HG03196 (cell line): Measurements from ENCODE around the gene TKT.

ENCODE experiments used
- ATAC-seq: cut with Tn5 transposase; IDR thresholded peaks from one replicate; pipeline ENCODE4 v1.9.1; 2021; ENCODE audit not compliant: unreplicated experiment

The TKT gene

DNA sequence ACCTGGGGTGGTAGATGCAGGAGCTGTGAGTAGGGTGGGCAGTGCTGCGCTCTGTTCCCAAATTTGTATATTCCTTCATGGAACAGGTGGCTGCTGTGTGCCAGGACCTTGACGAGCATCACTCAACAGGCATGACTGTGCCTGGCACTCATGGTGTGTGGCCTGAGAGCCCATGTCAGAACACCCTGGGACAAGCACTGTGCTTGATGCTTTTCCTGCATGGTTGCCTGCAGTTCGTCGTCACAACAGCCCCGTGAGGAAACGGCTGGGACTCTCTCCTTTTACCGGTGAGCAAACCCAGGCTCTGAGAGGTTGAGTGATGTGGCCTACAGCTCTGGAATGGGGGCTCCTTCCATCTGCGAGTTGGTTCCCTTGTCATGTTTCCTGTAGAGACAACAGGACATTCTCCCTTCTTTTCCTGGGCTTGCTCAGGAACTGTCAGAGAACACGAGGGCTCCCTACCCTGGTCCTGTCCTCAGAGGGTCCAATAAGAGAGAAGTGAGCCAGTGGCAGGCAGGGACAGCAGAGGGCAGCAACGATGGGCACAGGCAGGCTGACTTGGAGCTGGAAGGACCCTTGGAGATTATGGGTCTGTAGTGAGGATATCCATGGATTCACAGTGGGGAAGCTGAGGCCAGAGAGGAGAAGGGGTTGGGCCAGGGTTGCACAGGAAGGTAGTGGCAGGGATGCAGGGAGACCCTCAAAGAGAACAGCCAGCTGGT, 57.4 kb downstream of the TKT start:
- ATAC-seq = no peak

DNA sequence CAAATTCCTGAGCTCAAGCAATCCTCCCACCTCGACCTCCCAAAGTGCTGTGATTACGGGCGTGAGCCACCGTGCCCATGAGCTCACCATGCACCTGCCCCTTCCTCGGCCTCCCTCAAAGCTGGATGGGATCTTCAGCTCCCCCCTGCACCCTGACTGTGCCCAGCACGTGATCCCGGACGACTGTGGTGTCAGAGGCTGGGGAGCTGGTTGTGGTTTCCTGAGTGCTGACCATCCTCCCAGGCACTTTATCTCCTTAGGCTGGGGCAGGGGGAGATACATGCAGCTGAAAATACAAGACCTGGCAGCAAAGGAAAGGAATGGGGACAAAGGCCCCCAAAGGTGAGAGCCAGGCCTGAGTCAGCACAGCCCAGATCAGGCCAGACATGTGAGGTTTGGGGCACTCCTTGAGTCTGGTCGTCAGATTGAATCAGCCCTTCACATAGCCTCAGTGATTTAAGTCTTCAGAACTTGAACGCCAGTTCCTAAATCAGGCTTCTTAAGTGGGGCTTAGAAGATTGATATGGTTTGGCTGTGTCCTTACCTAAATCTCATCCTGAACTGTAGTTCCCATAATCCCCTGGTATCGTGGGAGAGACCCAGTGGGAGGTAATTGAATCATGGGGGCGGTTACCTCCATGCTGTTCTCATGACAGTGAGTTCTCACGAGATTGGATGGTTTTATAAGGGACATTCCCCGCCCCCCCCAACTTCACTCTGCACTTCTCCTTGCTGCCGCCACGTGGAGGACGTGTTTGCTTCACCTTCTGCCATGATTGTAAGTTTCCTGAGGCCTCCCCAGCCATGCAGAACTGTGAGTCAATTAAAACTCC, 59.0 kb downstream of the TKT start:
- ATAC-seq = no peak

DNA sequence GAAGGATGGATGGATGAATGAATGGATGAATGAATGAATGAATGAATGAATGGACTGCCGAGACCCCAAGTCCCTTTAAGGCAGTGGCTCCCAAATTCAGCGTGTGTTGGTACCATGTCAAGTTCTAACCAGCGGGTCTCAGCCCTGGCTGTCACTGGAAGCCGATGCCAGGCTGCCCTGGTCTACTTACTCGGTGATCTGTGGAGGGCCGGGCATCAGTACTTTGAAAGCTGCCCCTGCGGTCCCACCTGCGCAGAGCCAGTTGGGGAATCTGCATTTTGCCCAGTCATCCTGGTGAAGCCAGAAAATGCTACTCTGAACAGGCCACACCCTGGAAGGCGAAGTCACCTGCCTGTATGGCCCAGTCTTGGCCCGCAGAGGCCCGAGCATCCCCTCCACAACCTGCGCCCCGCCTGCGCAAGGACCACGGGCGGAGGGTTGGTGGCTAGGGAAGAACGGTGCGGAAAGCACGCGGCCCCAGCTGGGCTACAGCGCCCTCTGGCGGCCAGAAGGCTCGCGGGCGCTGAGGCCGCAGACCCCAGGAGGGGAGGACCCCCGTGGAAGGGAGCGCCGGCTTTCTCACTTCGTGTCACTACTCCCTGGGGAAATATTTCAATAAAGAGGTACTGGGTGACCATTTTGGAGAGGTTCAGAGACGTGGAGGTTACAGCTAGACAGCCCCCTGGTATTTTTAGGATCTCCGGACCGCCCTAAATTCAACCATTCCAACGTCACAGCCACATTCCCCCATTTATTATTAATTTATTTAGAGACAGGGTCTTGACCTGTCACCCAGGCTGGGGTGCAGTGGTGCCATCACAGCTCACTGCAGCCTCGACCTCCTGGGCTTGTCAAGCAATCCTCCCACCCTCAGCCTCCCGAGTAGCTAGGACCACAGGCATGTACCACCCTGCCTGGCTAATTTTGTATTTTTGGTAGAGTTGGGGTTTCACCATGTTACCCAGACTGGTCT, 59.9 kb downstream of the TKT start:
- no peak for ATAC-seq

DNA sequence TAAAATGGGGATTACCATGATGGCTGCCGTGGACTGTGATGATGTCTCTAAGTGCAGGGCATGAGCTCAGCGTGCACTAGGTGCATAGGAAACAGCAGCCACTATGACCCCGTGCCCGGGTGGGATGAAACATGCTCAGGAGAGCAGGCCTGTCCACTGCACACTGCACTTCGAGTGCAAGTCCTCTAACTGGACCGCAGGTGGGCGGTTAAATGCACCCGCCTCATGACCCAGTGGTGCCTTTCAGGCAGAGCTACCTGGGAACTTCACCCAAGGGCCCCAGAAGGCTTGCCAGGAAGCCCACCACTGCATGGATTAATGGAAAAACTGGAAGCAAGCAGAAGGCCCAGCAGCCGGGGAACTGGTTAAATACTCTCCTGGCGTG, 60.8 kb downstream of the TKT start:
- ATAC-seq = no peak

DNA sequence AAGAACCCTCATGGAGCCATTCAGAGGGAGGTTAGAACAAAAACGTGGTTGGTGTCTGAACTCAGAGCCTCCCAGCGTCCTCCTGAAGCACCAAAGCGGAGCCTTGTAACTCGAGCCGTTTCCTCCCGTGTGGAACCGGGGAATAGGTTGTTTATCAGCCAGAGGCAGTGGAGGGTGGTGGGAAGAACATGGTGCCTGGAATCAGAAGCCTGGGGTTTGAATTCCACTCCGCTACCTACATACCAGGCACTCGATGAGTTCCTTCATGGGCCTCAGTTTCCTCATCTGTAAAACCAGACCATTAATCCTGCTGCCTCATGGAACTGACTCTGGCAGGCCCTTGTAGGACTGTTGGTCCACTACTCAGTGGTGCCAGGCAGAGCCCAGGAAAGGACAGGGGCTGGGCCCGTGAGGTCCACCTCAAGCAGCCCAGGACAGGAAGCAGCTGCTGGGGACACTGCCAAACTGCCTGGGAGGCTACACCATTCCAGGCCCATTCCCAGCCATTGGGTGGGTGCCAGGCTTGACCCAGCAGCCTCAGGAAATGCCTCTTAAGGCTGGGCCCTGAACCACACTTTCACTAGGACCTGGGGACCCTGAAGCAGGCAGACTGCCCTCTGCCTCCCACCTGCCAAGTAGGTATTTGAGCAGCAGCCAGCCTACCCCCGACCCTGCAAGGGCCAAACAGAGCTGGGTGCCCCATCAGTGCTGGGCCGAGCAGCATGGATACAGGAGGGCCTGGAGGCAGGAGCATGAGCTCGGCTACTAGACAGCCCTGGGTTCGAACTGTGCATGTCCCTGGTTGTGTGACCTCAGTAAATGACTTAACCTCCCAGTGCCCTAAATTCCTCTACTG, 61.4 kb downstream of the TKT start:
- no peak for ATAC-seq

DNA sequence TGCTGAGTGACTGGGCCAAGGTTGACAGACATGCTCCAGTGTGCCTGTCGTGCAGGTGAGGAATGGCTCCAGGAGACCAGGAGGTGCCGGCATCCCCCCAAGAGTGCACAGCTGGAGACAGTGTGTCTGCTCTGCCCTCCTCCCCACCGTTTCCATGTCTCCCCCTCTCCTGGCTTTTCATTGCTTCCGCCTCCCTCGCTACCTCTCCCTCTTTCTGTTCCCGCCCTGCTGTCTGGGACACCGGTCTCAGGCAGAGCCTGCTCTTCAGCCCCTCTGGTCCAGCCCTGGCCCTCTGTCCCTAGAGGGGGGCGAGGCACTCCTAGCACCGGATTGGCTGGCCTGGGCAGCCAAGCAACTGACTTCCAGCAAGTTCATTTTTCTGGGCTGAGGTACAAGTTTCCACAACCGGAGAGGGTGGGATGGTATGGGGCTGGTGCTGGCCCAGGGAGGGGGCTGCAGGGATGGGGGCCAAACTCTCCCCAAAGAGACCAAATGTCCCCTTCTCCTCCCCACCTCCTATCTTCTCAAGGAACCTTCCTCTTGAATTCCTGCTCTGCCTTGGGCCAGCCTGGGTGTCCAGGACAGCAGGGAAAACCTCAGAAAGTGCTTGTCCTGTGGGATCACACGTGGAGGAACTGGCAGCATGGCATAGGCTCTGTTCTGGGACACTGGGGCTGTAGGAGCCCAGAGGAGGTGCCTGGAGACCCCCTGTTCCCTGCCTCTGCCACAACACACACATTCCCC, 62.2 kb downstream of the TKT start:
- ATAC-seq = no peak

DNA sequence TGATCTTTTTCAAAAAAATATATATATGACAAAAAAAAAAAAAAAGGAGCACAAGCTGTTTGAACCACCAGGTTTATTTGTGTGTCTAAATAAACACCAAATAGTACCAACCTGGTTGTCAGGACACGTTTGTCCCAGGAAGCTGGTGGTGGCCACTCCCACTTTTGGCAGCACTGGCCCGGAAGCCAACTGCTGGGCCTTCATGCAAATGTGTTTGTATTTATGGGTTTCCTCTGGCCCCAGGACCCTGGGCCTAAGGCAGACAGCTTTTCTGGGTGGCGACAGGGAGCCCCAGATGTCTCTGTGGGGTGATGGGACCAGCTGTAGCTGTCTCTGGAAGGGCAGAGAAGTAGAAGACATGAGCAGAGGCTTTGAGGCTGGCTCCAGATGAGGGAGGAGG, 63.2 kb downstream of the TKT start:
- ATAC-seq = no peak

DNA sequence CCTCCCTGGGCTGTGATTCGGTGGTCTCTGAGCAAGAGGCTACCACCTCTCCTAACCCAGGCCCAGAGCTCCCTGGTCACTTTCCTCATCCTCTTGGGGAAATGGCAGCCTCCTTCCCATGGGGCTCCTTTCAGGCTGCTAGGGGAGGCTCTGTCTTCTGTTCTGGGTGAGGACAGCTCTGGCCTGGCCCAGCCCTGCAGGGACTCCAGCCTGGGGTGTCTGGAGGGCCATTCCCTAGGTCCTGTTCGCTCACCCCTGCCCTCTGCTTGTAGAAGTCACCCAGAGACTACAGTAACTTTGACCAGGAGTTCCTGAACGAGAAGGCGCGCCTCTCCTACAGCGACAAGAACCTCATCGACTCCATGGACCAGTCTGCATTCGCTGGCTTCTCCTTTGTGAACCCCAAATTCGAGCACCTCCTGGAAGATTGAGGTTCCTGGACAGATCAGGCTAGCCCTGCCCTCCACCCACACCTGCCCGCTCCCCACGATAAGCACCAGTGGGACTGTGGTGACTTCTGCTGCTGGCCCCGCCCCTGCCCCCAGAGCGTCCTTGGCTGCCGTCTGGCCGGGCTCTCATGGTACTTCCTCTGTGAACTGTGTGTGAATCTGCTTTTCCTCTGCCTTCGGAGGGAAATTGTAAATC, 63.9 kb downstream of the TKT start:
- no peak for ATAC-seq

DNA sequence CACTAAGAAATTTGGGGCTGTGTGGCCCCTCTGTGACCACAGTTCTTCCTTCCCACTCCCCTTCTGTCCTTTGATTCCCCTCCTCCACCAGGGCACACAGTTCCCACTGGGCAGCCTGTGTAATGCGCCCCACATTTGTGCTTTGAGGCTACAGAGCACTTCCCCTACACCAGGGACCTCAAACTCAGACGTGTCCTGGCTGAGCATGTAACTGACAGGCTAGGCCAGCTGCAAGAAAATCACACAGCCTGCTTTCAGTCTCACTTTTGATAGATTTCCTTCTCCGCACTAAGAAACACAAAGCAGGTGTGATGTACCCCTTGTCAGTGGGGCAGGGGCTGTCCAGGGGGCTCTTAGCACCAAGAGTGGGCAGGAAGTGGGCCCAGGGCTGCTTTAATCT, 65.2 kb downstream of the TKT start:
- no peak for ATAC-seq

DNA sequence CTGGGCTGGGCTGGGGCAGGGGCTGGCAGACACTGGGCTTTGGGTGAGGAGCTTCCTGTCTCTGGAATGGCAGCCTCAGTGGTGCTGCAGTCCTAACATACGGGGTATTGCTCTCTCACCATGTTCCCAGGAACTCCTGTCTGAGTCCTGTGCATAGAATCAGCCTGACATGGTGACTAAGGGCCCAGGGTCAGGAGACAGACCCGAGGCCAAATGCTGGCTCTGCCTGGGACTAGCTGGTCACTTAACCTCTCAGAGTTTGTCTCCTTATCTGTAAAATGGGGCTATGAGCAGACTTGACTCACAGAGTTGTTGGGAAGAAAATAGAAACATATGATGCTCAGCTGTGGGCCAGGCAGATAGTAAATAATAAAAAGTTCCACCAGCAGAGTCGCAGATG, 66.5 kb downstream of the TKT start:
- no peak for ATAC-seq

DNA sequence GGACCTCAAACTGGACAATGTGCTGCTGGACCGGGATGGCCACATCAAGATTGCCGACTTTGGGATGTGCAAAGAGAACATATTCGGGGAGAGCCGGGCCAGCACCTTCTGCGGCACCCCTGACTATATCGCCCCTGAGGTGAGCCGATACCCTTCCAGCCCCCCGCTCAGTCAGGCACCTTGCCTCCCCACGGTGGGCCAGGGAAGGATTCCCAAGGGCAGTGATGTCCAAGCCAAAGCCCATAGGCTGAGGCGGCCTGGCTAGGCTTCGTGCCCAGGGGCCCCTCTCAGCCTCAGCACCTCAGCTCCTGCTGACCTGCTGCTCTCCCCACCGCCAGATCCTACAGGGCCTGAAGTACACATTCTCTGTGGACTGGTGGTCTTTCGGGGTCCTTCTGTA, 67.1 kb downstream of the TKT start:
- ATAC-seq = no peak

DNA sequence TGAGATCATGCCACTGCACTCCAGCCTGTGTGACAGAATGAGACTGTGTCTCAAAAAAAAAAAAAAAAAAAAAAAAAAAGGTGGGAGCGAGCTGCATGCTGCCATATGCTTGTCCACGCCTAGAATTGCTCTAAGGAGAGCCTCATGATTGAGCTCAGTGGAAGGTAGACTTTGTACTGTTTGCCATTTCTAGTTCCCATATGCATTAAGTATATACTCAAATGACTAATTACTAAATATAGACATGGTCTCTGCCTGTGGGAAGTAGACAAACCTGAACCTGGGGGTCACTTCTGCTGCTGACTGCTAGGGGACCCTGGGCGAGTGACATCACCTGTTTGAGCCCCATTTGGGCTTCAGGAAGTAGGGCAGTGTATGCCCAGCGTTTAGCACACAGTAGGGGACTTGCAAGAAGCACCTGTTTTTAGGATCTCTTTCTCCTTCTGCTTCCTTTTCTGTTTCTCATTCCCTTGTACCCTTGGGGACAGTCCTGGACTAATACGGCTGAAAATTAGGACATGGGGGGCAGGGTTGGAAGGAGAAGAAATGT, 67.6 kb downstream of the TKT start:
- no peak for ATAC-seq

DNA sequence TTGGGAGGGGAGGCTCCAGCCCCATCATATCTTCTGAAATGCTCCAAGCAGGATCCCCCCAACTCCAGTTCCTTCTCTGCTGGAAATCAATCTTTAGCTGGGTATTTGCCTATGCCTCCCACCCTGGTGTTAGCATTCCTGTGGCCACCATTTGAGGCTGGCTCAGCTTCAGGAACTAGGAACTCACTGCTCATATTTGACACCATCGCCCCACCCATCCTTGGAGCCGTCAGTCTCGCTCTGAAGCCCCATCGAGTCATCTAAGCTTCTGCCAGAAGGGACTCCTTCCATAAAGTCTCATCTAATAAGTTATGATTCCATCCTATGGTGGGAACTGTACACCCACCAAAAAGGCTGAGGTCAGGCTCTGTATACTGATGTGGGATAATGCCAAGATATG, 68.4 kb downstream of the TKT start:
- no peak for ATAC-seq

DNA sequence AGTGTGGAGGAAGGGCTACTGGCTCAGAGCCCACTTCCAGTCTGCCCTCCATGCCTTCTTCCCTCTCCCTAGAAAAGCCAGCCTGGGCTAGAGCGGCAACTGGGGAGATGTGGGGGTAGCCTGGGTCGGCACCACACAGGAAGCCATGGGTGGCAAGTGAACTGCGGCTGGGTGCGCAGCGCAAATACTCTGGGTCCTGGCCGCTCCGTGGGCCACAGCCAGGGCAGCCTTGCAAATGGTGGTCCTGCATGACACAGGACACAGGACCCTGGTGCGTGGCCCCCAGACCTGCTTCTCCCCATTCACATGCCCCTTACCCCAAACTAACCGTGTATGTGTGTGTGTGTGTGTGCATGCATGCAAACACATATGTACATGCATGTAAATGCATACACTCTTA, 69.1 kb downstream of the TKT start:
- no peak for ATAC-seq

DNA sequence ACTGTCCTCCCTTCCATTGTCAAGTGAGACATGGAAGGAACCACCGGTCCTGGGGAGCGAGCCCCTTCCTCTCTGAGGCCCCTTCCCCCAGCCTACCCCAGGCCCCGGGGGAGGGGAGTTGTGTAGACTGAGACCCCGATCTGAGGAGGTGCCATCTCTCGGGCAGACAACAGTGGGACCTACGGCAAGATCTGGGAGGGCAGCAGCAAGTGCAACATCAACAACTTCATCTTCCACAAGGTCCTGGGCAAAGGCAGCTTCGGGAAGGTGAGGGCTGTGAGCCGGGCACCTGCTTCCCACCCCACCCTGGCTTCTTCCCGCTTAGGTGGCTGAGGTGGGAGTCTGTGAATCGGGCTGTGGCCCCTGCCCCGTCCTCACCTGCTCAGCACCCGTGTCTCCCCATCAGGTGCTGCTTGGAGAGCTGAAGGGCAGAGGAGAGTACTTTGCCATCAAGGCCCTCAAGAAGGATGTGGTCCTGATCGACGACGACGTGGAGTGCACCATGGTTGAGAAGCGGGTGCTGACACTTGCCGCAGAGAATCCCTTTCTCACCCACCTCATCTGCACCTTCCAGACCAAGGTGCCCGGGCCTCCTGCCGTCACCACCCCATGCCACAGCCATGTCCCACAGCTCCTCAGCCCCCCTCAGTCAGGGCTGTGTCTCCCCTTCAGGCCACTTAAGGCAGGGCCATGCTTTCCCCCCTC, 69.9 kb downstream of the TKT start:
- ATAC-seq = no peak

DNA sequence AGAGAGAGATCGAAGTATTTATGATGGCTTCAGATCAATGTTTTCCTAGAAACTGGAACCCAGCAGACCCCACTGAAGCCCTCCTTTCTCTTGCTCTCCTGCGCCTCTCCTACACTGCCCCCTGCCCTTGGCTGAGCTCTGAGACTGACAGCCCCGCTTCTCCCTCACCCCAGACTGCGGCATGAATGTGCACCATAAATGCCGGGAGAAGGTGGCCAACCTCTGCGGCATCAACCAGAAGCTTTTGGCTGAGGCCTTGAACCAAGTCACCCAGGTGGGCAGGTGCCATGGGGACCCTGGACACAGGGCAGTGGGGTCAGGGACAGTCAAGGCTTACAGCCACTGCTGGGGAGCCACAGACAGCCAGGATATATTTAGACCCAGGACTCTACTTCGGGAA, 71.1 kb downstream of the TKT start:
- ATAC-seq = no peak

DNA sequence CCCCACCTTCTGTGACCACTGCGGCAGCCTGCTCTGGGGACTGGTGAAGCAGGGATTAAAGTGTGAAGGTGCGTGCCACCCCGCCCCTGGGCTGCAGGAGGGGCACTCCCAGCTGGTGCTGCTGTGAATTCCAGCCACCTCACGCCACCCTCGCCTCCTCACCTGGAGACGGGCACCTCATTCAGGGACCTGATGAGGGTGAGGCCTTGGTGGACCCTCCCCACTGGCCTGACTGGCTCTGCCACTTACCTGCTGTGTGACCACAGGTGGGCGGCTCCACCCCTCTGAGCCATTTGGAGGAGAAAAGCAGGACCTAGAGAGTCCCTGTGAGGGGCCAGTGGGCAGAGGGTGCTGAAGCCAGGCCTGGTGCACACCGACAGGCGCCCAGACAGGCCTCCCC, 72.3 kb downstream of the TKT start:
- ATAC-seq = no peak

DNA sequence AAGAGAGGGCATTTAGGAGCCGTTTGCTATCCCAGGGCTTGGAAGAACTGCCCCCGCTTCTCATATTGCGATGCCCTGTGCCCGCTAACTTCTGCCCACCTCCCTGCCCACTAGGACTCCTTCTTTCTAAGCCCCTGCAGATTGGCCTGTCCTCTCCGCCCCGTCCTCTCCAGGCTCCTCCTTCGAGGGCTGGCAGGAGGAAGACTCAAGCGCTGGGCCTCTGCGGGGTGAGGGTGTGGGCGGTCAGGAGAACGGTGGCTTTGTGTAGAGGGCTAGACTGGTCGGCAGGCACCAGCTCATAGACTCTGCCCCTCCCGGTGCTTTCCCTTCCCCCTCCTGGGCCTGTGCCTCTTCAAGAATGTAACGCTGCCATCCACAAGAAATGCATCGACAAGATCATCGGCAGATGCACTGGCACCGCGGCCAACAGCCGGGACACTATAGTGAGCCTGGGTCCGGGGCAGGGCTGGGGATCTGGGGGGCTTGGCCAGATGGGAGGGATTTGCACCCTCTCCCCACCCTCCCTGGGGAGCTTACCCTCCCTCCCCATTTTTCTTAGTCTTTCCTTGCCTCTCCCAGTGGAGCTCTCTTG, 73.0 kb downstream of the TKT start:
- ATAC-seq = no peak
